ENCODE results near the gene SV2C.

Gene SV2C

DNA sequence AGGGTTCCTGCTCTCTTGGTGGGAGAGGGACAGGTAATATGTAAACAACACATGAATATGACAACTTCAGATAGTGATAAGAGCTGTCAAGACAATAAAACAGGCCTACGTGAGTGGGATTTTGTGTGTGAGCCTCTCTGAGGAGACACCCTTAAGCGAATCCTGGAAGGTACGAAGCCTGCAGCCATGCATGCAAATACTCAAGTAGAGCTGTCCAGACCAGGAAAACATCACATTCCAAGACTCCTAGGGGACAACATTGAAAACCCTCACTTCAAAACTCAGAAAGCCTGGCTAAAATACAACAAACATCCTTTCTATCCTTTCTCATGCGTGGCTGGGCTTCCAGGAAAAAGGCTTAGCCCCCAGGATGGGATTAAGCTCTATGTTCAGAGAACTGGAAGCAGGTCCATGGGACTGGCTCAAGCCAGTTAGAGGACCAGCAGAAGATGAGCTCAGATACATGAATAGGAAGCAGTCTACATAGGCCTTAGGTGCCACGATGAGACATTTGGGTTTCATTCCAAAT, 195.1 kb downstream of the SV2C start:
- DNase-seq, result no peak
- H3K27me3 ChIP-seq, result no peaks in the 10 kb centered on the region
- TF ChIP-seq, protein P1, sequence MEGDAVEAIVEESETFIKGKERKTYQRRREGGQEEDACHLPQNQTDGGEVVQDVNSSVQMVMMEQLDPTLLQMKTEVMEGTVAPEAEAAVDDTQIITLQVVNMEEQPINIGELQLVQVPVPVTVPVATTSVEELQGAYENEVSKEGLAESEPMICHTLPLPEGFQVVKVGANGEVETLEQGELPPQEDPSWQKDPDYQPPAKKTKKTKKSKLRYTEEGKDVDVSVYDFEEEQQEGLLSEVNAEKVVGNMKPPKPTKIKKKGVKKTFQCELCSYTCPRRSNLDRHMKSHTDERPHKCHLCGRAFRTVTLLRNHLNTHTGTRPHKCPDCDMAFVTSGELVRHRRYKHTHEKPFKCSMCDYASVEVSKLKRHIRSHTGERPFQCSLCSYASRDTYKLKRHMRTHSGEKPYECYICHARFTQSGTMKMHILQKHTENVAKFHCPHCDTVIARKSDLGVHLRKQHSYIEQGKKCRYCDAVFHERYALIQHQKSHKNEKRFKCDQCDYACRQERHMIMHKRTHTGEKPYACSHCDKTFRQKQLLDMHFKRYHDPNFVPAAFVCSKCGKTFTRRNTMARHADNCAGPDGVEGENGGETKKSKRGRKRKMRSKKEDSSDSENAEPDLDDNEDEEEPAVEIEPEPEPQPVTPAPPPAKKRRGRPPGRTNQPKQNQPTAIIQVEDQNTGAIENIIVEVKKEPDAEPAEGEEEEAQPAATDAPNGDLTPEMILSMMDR (IDR thresholded peaks at IDR 0.05), result no peak
- no peaks in the 10 kb centered on the region for H3K9me3 ChIP-seq
- no peak overlapping the region for H3K27ac ChIP-seq
- intact Hi-C loops (cut with DNase I; ENCODE audit: low total_unique reads), result no loop called here
- H3K36me3 ChIP-seq, result no peaks in the 10 kb centered on the region
- no peak overlapping the region for H3K4me3 ChIP-seq
- no peaks in the 10 kb centered on the region for H3K4me1 ChIP-seq

DNA sequence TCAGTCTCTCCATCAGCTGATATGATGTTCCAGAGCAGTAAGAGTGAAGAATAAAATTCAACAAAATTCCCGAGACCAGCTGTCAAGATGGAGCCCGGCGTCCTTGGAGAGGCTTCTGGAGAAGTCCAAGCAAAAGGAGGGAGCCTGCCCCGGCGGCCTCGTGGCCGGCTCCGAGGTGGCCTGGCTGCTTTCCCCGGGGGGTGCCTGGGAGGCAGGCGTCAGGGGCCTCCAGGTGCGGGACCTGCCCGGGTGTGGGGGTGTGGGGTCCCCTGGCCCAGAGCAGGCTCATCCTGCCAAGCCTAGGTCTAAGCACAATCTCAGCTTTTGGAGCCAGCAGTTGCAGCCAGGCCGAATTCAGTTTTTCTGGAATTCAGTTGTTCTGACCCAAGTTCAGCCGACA, 197.3 kb downstream of the SV2C start:
- Histone ChIP-seq H3K27ac (no peak overlapping the region), H3K36me3 (no peaks in the 10 kb centered on the region), H3K27me3 (no peaks in the 10 kb centered on the region), H3K4me1 (no peaks in the 10 kb centered on the region), H3K9me3 (no peaks in the 10 kb centered on the region), H3K4me3 (no peak overlapping the region)
- TF ChIP-seq, protein P1 (IDR thresholded peaks at IDR 0.05), result no peak
- DNase-seq, result no peak
- intact Hi-C loops (cut with DNase I; ENCODE audit: low total_unique reads), result no loop called here

DNA sequence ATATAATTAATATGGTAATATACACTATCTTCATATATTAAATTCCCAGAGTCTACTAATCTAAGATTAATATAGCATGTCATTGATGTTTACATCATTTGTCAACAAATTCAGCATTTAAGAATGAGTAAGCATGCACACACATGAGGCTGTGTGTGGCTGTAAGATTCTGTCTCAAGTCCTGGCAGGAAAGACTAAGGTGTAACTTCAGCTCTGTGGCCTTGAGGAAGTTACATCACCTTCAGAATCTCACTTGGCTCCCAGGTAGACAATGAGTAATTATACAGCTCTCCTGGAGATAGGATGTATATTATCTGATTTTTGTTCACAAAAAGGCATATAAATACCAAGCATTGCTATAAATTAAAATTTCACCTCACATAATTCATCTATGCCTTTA, 200.5 kb downstream of the SV2C start:
- H3K27me3 ChIP-seq, result no peaks in the 10 kb centered on the region
- no peak overlapping the region for H3K4me3 ChIP-seq
- TF ChIP-seq, protein P1 (IDR thresholded peaks at IDR 0.05), result no peak
- DNase-seq, result no peak
- H3K36me3 ChIP-seq, result no peaks in the 10 kb centered on the region
- no peaks in the 10 kb centered on the region for H3K4me1 ChIP-seq
- no peaks in the 10 kb centered on the region for H3K9me3 ChIP-seq
- H3K27ac ChIP-seq, result no peak overlapping the region
- intact Hi-C loops (cut with DNase I; ENCODE audit: low total_unique reads), result no loop called here

DNA sequence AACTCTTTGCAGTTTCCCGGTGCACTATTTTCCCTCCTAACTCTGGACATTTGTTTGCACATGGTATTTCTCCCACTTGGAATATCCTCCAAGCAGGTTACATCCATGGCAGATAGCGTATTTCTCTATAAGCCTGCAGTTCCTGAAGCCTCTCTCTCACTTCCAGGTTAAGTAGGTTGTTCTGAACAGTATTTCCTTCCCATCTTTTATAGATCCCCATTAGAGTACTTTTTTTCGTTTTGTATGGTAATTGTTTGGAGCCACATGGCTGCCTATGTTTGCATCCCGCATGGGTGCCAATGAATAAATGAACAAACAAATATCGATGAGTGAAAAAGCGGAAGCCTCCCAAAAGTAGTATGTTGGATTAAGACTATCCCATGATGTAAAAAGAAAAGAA, 206.5 kb downstream of the SV2C start:
- Histone ChIP-seq H3K4me1 (no peaks in the 10 kb centered on the region), H3K36me3 (no peaks in the 10 kb centered on the region), H3K27me3 (no peaks in the 10 kb centered on the region), H3K9me3 (no peaks in the 10 kb centered on the region), H3K4me3 (no peak overlapping the region), H3K27ac (no peak overlapping the region)
- intact Hi-C loops (cut with DNase I; ENCODE audit: low total_unique reads), result no loop called here
- DNase-seq, result no peak
- TF ChIP-seq, protein P1 (IDR thresholded peaks at IDR 0.05), result no peak

DNA sequence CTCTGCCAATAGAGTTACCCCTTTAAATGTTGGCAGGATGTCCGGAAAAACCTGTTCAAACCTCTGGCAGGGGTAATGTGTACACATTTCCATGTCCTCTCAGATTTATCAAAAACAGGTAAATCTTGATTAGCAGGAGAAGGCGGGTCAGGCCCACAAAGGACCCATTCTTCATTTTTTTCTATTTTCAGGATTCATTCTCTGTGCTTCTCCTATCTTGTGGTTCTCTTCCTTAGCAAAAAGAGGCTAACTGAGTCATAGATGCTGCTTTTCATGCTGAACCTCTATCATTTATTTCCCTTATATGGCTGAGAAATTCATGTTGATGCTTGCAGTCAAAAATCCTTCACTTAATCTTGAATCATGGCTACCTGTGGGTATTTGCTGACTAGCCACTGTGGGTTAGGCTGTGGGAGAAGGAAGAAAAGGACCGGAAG, 207.2 kb downstream of the SV2C start:
- intact Hi-C loops (cut with DNase I; ENCODE audit: low total_unique reads), result no loop called here
- Histone ChIP-seq H3K4me3 (no peak overlapping the region), H3K36me3 (no peaks in the 10 kb centered on the region), H3K27ac (no peak overlapping the region), H3K4me1 (no peaks in the 10 kb centered on the region), H3K27me3 (no peaks in the 10 kb centered on the region), H3K9me3 (no peaks in the 10 kb centered on the region)
- DNase-seq, result no peak
- TF ChIP-seq, protein P1 (IDR thresholded peaks at IDR 0.05), result no peak
